ENCODE results near the gene CACNA2D3.

Gene CACNA2D3

DNA sequence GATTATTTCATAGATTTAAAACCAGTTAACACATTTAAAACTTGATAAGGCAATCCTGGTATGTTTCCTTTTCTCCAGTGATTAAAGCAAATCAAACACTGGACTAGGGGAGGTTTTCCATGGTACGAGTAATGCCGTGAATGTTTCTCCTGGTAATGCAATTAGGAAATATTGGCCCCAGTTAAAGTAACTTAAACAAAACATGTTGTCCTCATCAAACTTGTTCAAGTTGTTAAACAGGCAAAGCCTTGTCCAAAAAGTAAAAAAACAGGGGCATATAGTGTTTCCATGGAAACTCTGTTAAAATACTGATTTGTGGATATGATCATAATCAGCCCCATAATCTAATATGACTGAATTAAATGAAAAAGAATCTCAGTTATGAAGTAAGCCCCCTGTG, 818.6 kb downstream of the CACNA2D3 start:
- Histone ChIP-seq H3K27me3 (replicated peaks; ENCODE audit: control insufficient read depth, insufficient read depth, low read length) (no peaks in the 10 kb centered on the region), H3K36me3 (ENCODE audit: control insufficient read depth, insufficient read depth, low read length, severe bottlenecking) (no peaks in the 10 kb centered on the region)

DNA sequence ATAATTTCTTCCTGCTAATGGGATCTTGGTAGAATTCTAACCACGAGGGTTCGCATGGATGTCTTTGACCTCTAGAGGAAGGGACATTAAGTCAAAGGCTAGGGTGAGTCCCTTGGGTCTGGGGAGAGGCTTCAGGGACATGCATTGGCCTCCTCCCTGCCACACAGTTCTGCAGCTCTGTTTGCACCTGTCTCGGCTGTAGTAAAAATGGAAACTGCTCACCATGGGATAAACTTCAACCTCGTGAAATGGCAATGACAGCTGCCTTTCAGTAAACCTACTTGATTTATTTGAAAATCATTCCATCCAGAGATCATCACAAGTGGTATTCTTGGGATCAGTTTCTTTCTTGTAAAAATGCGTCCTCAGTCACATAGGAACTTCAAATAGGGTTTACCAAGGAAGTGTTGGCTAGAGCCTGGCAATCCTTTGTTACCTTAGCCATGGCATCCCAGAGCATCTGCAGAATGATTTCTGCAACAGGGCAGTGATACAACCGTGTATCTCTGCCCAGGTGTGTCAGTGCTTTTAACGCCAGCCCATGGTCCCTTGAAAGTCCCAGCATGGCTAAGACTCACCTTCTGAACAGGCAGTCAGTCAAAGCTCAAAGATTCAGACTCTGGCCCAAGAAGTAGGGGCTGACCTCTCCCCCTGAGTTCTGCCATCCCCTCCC, 819.5 kb downstream of the CACNA2D3 start:
- Histone ChIP-seq H3K4me1 (ENCODE audit: control insufficient read depth, insufficient read depth, low read length) (peaks cover 5% of the 10 kb centered on the region), H3K9me3 (ENCODE audit: control insufficient read depth, low read length) (no peaks in the 10 kb centered on the region), H3K36me3 (ENCODE audit: control insufficient read depth, insufficient read depth, low read length, severe bottlenecking) (no peaks in the 10 kb centered on the region), H3K4me3 (ENCODE audit: low read length) (no peak overlapping the region), H3K9ac (ENCODE audit: low read length) (no peak overlapping the region), H3K27me3 (replicated peaks; ENCODE audit: control insufficient read depth, insufficient read depth, low read length) (no peaks in the 10 kb centered on the region)
- DNase-seq (ENCODE audit: low read depth): no peak

More for the DNA sequence above, 818.6 kb downstream of the CACNA2D3 start:
- Histone ChIP-seq H3K9ac (ENCODE audit: low read length) (no peak overlapping the region), H3K4me3 (ENCODE audit: low read length) (no peak overlapping the region), H3K9me3 (ENCODE audit: control insufficient read depth, low read length) (no peaks in the 10 kb centered on the region), H3K4me1 (ENCODE audit: control insufficient read depth, insufficient read depth, low read length) (peaks cover 11% of the 10 kb centered on the region)
- DNase-seq (ENCODE audit: low read depth): no peak

DNA sequence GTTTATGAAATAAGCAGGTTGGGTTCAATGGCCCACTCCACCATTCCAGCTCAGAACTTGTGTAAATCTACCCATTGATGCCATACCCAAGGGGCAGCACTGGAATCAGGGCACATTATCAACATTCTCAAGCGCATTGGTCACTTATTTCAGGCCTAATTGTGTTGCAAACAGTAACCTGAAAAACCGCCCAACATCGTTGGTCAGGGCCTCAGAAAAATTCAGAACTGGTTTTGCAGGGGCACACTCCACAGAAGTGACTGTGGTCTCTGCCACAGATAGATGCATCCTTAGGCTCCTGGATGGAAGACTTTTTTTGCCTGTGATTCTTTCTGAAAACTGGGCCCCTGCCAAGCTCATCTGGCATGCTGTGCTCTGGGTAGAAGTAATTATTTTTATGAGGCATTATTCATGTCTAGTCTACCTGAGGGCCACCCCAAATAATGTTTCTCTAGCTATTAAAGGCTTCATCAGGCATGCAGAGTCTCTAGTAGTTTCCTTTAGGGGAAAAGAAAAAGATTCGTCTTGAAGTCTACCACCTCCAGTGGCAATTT, 827.2 kb downstream of the CACNA2D3 start:
- no peak overlapping the region for H3K9ac ChIP-seq (ENCODE audit: low read length)
- H3K4me1 ChIP-seq (ENCODE audit: control insufficient read depth, insufficient read depth, low read length): peaks cover 12% of the 10 kb centered on the region
- H3K9me3 ChIP-seq (ENCODE audit: control insufficient read depth, low read length): no peaks in the 10 kb centered on the region
- no peaks in the 10 kb centered on the region for H3K36me3 ChIP-seq (ENCODE audit: control insufficient read depth, insufficient read depth, low read length, severe bottlenecking)
- no peaks in the 10 kb centered on the region for H3K27me3 ChIP-seq (replicated peaks; ENCODE audit: control insufficient read depth, insufficient read depth, low read length)
- DNase-seq (ENCODE audit: low read depth): no peak
- H3K4me3 ChIP-seq (ENCODE audit: low read length): no peak overlapping the region

DNA sequence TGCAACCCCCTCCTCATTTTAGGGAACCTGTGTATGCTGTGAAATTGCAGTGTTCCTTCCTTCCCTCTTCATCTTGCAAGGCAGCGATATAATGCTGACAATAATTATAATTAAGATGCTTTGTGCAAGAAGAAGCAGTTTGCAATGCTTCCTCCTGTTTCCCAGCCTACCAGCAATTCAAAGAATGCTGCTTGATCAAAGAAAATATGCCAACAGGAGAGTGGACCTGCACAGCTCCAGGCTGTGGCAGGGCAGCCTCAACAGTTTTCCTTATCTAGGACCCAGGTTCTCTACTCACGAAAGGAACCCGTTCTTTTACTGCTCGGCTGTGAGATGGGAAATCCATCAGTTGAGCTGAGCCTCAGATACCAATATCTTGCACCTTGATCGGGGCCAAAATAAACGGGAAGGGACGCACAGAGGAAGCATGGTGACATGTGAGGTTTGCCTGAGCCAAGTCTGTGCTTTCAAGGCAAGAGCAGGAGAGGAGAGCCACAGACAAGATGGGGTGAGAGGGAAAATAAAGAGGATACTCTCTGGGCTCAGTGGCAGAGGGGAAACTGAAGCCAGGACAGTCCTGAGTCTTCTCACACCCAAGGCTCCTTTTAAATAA, 828.1 kb downstream of the CACNA2D3 start:
- H3K9me3 ChIP-seq (ENCODE audit: control insufficient read depth, low read length): no peaks in the 10 kb centered on the region
- no peak overlapping the region for H3K4me3 ChIP-seq (ENCODE audit: low read length)
- peaks cover 14% of the 10 kb centered on the region for H3K4me1 ChIP-seq (ENCODE audit: control insufficient read depth, insufficient read depth, low read length)
- no peaks in the 10 kb centered on the region for H3K27me3 ChIP-seq (replicated peaks; ENCODE audit: control insufficient read depth, insufficient read depth, low read length)
- H3K36me3 ChIP-seq (ENCODE audit: control insufficient read depth, insufficient read depth, low read length, severe bottlenecking): no peaks in the 10 kb centered on the region
- H3K9ac ChIP-seq (ENCODE audit: low read length): no peak overlapping the region
- no peak for DNase-seq (ENCODE audit: low read depth)

DNA sequence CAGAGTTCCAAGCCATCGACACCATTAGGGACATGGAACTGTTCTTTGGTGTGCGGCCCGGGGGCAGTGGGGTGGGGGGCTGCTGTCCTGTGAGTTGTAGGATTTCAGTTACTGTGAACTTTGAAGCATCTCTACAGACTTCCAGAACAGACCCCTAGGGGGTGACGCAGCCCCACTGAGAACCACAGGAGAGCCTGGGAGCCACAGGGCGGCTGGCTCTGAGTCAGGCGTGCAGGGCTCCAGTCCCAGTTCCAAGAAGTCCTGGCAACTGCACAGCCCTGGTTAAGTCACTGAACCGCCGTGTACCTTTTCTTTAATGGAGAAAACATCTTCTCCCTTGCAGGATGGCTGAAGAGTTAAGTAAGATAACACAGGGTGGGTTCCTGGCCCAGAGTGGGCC, 829.1 kb downstream of the CACNA2D3 start:
- Histone ChIP-seq H3K27me3 (replicated peaks; ENCODE audit: control insufficient read depth, insufficient read depth, low read length) (no peaks in the 10 kb centered on the region), H3K9me3 (ENCODE audit: control insufficient read depth, low read length) (no peaks in the 10 kb centered on the region), H3K4me3 (ENCODE audit: low read length) (no peak overlapping the region), H3K4me1 (ENCODE audit: control insufficient read depth, insufficient read depth, low read length) (peaks cover 14% of the 10 kb centered on the region), H3K9ac (ENCODE audit: low read length) (no peak overlapping the region), H3K36me3 (ENCODE audit: control insufficient read depth, insufficient read depth, low read length, severe bottlenecking) (no peaks in the 10 kb centered on the region)
- DNase-seq (ENCODE audit: low read depth): peak; percentile 94

DNA sequence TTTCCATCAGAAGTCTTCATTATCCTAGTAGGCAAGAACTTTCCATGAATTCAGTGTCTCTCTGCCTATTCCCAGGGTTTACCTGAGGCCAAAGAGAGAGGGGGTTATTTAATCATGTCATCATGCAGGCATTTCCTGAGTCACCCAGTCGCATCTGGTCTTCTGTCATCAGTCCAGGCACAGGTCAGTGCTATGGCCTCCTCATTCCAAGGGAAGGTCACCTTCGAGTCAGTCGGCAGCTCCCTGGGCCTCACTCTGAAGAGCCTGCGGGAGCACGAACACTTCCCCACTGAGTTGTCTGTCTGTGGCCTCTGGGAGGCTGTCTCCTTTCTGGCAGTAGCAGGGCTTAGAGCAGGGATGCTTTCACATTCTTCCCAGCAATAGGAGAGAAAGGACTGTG, 831.7 kb downstream of the CACNA2D3 start:
- H3K4me1 ChIP-seq (ENCODE audit: control insufficient read depth, insufficient read depth, low read length): peaks cover 14% of the 10 kb centered on the region
- H3K36me3 ChIP-seq (ENCODE audit: control insufficient read depth, insufficient read depth, low read length, severe bottlenecking): no peaks in the 10 kb centered on the region
- peak; percentile 66 for DNase-seq (ENCODE audit: low read depth)

DNA sequence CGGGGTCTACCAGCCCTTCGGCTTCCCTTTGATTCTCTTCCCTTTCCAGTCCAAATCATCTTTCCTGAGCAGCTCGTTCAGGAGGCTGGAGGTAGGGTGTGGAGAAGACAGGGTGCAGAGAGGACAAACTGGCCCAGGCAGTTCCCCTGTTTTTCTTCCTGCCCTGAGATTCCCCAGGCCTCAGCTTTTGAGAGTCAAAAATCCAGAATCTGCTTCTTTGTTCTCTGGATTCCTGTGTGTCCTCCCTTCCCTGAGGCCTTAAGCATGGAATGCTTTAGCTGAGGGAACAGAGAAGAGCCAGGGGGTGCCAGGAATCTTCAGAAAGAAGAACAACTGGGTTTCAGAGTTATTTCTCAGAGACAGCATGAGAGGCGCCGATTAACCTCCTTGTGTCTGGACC, 832.2 kb downstream of the CACNA2D3 start:
- Histone ChIP-seq H3K36me3 (ENCODE audit: control insufficient read depth, insufficient read depth, low read length, severe bottlenecking) (no peaks in the 10 kb centered on the region), H3K4me1 (ENCODE audit: control insufficient read depth, insufficient read depth, low read length) (peaks cover 14% of the 10 kb centered on the region), H3K27me3 (replicated peaks; ENCODE audit: control insufficient read depth, insufficient read depth, low read length) (no peaks in the 10 kb centered on the region), H3K9ac (ENCODE audit: low read length) (no peak overlapping the region), H3K4me3 (ENCODE audit: low read length) (no peak overlapping the region), H3K9me3 (ENCODE audit: control insufficient read depth, low read length) (no peaks in the 10 kb centered on the region)
- DNase-seq (ENCODE audit: low read depth): peak; percentile 57

More for the DNA sequence above, 831.7 kb downstream of the CACNA2D3 start:
- Histone ChIP-seq H3K27me3 (replicated peaks; ENCODE audit: control insufficient read depth, insufficient read depth, low read length) (no peaks in the 10 kb centered on the region), H3K4me3 (ENCODE audit: low read length) (no peak overlapping the region), H3K9me3 (ENCODE audit: control insufficient read depth, low read length) (no peaks in the 10 kb centered on the region), H3K9ac (ENCODE audit: low read length) (no peak overlapping the region)

DNA sequence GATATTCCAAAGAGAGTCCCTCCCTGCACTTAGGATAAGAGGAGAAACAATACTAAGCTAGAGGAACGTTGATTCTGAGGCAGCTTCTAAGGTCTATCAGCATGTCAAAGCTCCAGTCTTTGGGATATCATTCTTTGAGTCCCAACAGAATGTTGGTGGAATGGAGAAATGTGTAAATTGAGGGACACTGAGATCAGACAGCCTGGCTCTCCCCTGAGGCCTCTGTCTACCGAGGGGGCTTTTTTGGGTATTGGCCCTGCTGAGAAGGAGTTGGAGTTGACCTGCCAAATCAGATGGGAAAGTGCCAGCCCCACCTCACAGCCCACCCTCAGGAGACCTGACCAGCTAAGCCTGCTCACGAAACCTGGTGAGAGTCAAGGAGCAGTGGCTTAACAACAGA, 833.1 kb downstream of the CACNA2D3 start:
- H3K9me3 ChIP-seq (ENCODE audit: control insufficient read depth, low read length): no peaks in the 10 kb centered on the region
- no peak overlapping the region for H3K4me3 ChIP-seq (ENCODE audit: low read length)
- peaks cover 14% of the 10 kb centered on the region for H3K4me1 ChIP-seq (ENCODE audit: control insufficient read depth, insufficient read depth, low read length)
- no peak overlapping the region for H3K9ac ChIP-seq (ENCODE audit: low read length)
- H3K27me3 ChIP-seq (replicated peaks; ENCODE audit: control insufficient read depth, insufficient read depth, low read length): no peaks in the 10 kb centered on the region
- no peak for DNase-seq (ENCODE audit: low read depth)
- H3K36me3 ChIP-seq (ENCODE audit: control insufficient read depth, insufficient read depth, low read length, severe bottlenecking): no peaks in the 10 kb centered on the region

DNA sequence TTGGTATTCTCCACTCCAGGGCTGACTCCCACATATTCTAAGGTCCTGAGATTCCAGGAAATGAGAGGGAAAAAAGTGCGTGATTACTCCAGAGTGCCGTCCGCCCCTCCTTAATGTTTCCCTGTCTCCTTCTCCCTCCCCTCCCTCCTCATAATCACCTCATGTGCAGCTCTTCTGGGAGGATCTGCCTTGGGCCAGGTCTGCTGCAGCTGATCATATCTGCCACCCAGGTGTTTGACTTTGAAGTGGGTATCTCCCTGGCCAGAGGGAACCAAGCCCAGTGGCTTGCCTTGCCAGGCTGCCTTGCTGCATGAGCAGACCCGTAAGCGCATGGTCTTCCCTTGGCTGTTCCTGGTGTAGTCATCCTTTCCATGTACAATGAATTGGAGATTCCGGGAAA, 833.6 kb downstream of the CACNA2D3 start:
- no peak overlapping the region for H3K4me3 ChIP-seq (ENCODE audit: low read length)
- H3K9me3 ChIP-seq (ENCODE audit: control insufficient read depth, low read length): no peaks in the 10 kb centered on the region
- peaks cover 14% of the 10 kb centered on the region for H3K4me1 ChIP-seq (ENCODE audit: control insufficient read depth, insufficient read depth, low read length)
- no peak for DNase-seq (ENCODE audit: low read depth)
- no peaks in the 10 kb centered on the region for H3K36me3 ChIP-seq (ENCODE audit: control insufficient read depth, insufficient read depth, low read length, severe bottlenecking)
- H3K9ac ChIP-seq (ENCODE audit: low read length): no peak overlapping the region
- H3K27me3 ChIP-seq (replicated peaks; ENCODE audit: control insufficient read depth, insufficient read depth, low read length): no peaks in the 10 kb centered on the region

DNA sequence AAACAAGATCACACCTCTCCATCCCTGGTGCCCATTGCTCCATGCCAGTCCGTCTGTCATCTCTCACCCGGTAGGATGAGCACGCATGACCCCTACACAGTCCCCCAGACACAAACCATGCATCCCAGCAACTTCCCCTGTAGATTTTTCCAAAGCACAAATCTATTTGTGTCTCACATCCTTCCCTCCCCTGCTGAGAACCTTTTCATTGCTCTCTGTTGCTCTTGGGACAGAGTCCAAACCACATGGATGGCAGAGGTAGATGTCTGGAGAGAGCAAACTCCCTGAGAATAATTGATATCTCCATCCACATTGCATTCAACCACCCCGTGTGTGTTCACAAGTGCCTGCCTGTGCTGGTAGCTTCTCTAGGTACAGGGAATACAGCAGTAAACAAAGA, 835.4 kb downstream of the CACNA2D3 start:
- Histone ChIP-seq H3K9me3 (ENCODE audit: control insufficient read depth, low read length) (no peaks in the 10 kb centered on the region), H3K4me3 (ENCODE audit: low read length) (no peak overlapping the region), H3K27me3 (replicated peaks; ENCODE audit: control insufficient read depth, insufficient read depth, low read length) (no peaks in the 10 kb centered on the region), H3K4me1 (ENCODE audit: control insufficient read depth, insufficient read depth, low read length) (peaks cover 10% of the 10 kb centered on the region), H3K36me3 (ENCODE audit: control insufficient read depth, insufficient read depth, low read length, severe bottlenecking) (no peaks in the 10 kb centered on the region), H3K9ac (ENCODE audit: low read length) (no peak overlapping the region)
- DNase-seq (ENCODE audit: low read depth): no peak

DNA sequence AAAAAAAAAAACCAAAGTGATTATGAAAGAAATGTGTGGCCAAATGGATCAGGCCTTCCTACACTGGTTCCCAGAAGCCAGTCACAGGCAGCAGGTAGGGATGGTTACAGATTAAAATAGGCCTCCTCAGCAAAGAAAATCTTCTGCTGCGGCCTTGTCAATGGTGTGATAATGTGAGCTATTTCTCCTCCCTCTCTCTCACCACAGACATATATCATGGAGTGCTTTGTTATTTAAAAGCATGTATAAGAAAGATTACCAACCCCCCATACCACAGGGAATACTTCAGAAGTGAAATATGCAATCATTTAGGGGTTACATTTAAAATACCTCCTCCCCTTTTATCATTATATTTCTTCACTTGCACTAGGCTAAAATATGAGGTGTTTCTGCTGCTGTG, 837.7 kb downstream of the CACNA2D3 start:
- DNase-seq (ENCODE audit: low read depth): no peak
- no peaks in the 10 kb centered on the region for H3K4me1 ChIP-seq (ENCODE audit: control insufficient read depth, insufficient read depth, low read length)
- no peak overlapping the region for H3K9ac ChIP-seq (ENCODE audit: low read length)
- no peaks in the 10 kb centered on the region for H3K36me3 ChIP-seq (ENCODE audit: control insufficient read depth, insufficient read depth, low read length, severe bottlenecking)
- H3K4me3 ChIP-seq (ENCODE audit: low read length): no peak overlapping the region
- no peaks in the 10 kb centered on the region for H3K27me3 ChIP-seq (replicated peaks; ENCODE audit: control insufficient read depth, insufficient read depth, low read length)
- H3K9me3 ChIP-seq (ENCODE audit: control insufficient read depth, low read length): no peaks in the 10 kb centered on the region
